Parathyroid adenoma (tissue), 2 donors: Measurements from ENCODE around the gene SEMA6D.

ENCODE experiments used
- H2AFZ ChIP-seq: fragments of 300-600 bp; sonication (generic); one replicate; pipeline ENCODE4 v1.7.0; 2017; ENCODE audit warnings: antibody characterized with exemption, mild to moderate bottlenecking
- H3K27ac ChIP-seq: fragments of 300-600 bp; sonication (generic); one replicate; pipeline ENCODE4 v1.7.0; 2017
- H3K27me3 ChIP-seq: fragments of 300-600 bp; sonication (generic); one replicate; pipeline ENCODE4 v1.7.0; 2017; ENCODE audit warnings: low read length; ENCODE audit not compliant: control insufficient read depth, insufficient read depth
- H3K36me3 ChIP-seq: fragments of 300-600 bp; sonication (generic); one replicate; pipeline ENCODE4 v1.7.0; 2017; ENCODE audit warnings: low read length; ENCODE audit not compliant: control insufficient read depth, insufficient read depth
- H3K4me1 ChIP-seq: fragments of 300-600 bp; sonication (generic); one replicate; pipeline ENCODE4 v1.7.0; 2017; ENCODE audit warnings: control low read depth
- H3K4me2 ChIP-seq: fragments of 300-600 bp; sonication (generic); one replicate; pipeline ENCODE4 v1.7.0; 2017; ENCODE audit warnings: low read length
- H3K4me3 ChIP-seq: fragments of 300-600 bp; sonication (generic); one replicate; pipeline ENCODE4 v1.7.0; 2017; ENCODE audit warnings: low read depth, low read length
- H3K79me2 ChIP-seq: fragments of 300-600 bp; sonication (generic); one replicate; pipeline ENCODE4 v1.7.0; 2017; ENCODE audit warnings: control low read depth
- H3K9ac ChIP-seq: fragments of 300-600 bp; sonication (generic); one replicate; pipeline ENCODE4 v1.7.0; 2017; ENCODE audit warnings: mild to moderate bottlenecking
- H3K9me3 ChIP-seq: fragments of 300-600 bp; sonication (generic); one replicate; pipeline ENCODE4 v1.7.0; 2017; ENCODE audit warnings: low read length; ENCODE audit not compliant: control insufficient read depth
- TF ChIP-seq, protein P1 (sequence below): fragments of 300-600 bp; sonication (generic); IDR thresholded peaks from one replicate; pipeline ENCODE4 v1.7.0; 2017; ENCODE audit warnings: antibody characterized with exemption, mild to moderate bottlenecking
- donor health status: primary hyperparathyroidism.

SEMA6D gene

DNA sequence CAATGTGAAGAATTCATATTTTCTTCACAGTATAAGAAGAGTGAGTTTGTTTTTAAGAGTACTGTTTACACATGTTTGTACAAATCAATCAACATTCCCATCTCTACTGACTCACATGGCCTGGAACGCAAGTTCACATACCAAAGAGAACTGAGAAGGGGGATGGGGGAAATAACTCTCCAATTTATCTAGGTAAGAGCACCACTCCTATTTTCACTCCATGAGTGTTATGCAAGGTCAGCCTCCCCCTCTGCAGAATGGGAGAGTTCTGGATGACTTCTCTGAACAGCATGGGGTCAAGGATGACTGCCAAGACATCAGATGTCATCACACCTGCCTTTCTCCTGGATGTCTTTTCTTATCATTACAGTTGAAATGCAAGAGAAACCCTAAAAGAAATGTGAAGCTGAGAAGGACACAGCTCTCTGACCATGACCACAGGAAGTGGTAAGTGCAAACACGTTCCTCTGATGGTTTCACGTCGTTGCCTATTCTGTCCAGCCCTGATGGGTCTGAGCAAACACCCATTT, 95.2 kb downstream of the SEMA6D start:
- Histone ChIP-seq H2AFZ (no peak overlapping the region), H3K27ac (peak overlapping the region; percentile 27), H3K4me1 (peaks cover 2% of the 10 kb centered on the region), H3K27me3 (no peaks in the 10 kb centered on the region), H3K4me3 (no peak overlapping the region), H3K79me2 (no peaks in the 10 kb centered on the region), H3K9me3 (no peaks in the 10 kb centered on the region), H3K9ac (no peak overlapping the region), H3K4me2 (peak overlapping the region; percentile 1), H3K36me3 (no peaks in the 10 kb centered on the region)
- TF ChIP-seq, protein P1, sequence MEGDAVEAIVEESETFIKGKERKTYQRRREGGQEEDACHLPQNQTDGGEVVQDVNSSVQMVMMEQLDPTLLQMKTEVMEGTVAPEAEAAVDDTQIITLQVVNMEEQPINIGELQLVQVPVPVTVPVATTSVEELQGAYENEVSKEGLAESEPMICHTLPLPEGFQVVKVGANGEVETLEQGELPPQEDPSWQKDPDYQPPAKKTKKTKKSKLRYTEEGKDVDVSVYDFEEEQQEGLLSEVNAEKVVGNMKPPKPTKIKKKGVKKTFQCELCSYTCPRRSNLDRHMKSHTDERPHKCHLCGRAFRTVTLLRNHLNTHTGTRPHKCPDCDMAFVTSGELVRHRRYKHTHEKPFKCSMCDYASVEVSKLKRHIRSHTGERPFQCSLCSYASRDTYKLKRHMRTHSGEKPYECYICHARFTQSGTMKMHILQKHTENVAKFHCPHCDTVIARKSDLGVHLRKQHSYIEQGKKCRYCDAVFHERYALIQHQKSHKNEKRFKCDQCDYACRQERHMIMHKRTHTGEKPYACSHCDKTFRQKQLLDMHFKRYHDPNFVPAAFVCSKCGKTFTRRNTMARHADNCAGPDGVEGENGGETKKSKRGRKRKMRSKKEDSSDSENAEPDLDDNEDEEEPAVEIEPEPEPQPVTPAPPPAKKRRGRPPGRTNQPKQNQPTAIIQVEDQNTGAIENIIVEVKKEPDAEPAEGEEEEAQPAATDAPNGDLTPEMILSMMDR, result no peak

DNA sequence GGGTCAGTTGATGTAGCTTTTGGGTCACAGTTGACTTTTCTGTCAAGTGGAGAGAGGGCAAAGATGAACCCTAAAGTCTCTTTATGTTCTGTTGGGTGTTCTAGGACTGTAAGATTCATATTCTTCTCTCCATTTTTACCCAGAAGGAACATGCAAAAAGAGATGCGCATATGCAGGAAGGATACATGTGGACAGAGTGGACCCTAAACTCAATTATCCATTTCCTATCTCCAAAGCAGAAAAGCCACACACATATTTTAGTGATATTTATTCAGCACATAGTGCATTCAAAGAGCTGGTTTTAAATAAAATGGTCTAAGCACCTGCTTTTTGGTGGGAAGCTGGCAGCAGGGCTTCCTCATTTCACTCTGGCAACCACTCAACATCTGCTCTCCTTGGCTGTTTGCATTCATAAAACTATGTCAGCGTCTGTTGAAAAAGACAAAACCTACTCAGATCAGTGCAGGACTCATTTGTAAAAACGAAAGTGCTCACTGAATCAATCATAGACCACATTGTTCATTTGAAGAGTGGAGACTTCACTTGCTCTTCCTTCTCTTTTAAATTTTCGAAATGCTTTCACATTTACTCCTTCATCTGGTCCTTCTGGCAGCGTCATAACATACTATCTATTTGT, 96.6 kb downstream of the SEMA6D start:
- Histone ChIP-seq H3K4me1 (peaks cover 2% of the 10 kb centered on the region), H3K9ac (no peak overlapping the region), H3K4me3 (no peak overlapping the region), H3K27me3 (no peaks in the 10 kb centered on the region), H3K79me2 (no peaks in the 10 kb centered on the region), H3K36me3 (no peaks in the 10 kb centered on the region), H3K4me2 (no peak overlapping the region), H2AFZ (no peak overlapping the region), H3K9me3 (no peaks in the 10 kb centered on the region), H3K27ac (no peak overlapping the region)
- TF ChIP-seq, protein P1, result no peak

DNA sequence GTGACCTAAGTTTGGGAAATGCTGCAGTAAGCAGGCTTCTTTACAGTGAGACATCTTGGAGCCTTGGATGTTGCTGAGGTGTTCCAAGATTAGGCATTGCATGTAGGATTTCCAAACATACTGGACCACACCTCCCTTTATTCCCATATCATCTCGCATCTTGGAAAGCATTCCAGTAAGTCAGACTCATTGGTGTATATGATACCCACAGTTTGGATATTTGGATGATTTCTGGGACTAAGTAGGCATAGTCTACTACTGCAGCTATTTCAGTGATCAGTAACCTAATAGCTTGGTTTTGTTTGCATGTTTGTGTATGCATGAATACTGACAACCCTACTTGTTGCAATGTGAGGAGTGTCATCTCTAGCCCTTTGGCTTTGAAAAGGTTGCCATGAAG, 97.3 kb downstream of the SEMA6D start:
- H3K4me2 ChIP-seq, result no peak overlapping the region
- H3K27ac ChIP-seq, result no peak overlapping the region
- H3K4me1 ChIP-seq, result peaks cover 2% of the 10 kb centered on the region
- H3K36me3 ChIP-seq, result no peaks in the 10 kb centered on the region
- H3K27me3 ChIP-seq, result no peaks in the 10 kb centered on the region
- no peaks in the 10 kb centered on the region for H3K79me2 ChIP-seq
- TF ChIP-seq, protein P1, result no peak
- H3K9me3 ChIP-seq, result no peaks in the 10 kb centered on the region
- H2AFZ ChIP-seq, result no peak overlapping the region
- no peak overlapping the region for H3K4me3 ChIP-seq
- H3K9ac ChIP-seq, result no peak overlapping the region

DNA sequence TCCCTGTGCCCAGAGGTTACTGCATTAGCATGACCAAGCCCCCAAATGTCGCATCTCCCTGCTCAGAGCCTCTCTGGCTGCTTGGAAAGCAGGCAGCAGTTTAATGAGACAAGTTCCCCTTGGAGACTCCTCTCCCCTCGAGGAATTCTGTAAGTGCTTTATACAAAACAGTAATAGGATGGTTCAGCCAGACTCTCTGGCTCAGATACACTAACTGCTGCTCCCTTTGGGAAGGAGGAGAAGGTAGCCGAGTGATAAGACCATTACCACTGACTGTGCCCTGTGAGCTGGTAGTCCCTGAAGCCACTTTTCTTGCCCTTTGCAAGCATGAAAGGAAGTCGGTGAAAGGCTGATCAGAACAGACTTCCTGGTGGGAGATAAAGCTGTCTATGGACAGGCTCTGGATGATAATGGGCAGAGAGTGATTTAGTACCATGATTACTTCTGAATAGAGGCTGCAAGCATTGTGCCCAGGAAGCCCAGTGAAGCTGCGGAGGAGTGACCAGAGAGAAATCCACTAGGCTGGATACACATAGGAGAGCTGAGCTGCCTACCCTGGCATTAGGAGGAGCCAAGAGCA, 100.8 kb downstream of the SEMA6D start:
- TF ChIP-seq, protein P1, result no peak
- no peak overlapping the region for H3K4me2 ChIP-seq
- H3K27me3 ChIP-seq, result no peaks in the 10 kb centered on the region
- no peaks in the 10 kb centered on the region for H3K36me3 ChIP-seq
- H2AFZ ChIP-seq, result no peak overlapping the region
- no peaks in the 10 kb centered on the region for H3K79me2 ChIP-seq
- no peak overlapping the region for H3K9ac ChIP-seq
- no peak overlapping the region for H3K4me3 ChIP-seq
- H3K9me3 ChIP-seq, result no peaks in the 10 kb centered on the region
- H3K27ac ChIP-seq, result no peak overlapping the region
- peaks cover 5% of the 10 kb centered on the region for H3K4me1 ChIP-seq

DNA sequence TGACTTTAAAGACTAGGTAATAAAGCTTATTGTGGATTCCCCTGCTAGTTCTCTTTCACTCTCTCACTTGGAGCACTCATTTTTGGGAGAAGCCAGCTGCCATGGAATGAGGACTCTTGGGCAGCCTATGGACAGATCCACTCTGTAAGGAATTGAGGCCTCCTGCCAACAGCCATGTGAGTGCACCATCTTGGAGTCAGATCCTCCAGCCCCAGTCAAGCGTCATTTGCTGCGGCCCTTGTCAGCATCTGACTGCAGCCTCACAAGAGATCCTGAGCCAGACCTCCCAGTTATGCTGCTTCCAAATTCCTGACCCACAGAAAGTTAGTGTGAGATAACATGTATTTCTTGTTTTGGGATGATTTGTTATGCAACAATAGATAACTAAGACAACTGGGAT, 101.9 kb downstream of the SEMA6D start:
- Histone ChIP-seq H2AFZ (no peak overlapping the region), H3K79me2 (no peaks in the 10 kb centered on the region), H3K4me1 (peaks cover 8% of the 10 kb centered on the region), H3K4me2 (no peak overlapping the region), H3K9me3 (no peaks in the 10 kb centered on the region), H3K27ac (no peak overlapping the region), H3K36me3 (no peaks in the 10 kb centered on the region), H3K4me3 (no peak overlapping the region), H3K9ac (no peak overlapping the region), H3K27me3 (no peaks in the 10 kb centered on the region)
- TF ChIP-seq, protein P1, result no peak
